Measurements from ENCODE around the gene SUPT4H1. TPM values are rescaled to one million over a fixed set of nuclear protein-coding genes. Genes with fewer than 3 reads are reported as not detected.

SUPT4H1 gene
- total RNA-seq, 1 donor from 2014 or later, result 95.7 TPM

DNA sequence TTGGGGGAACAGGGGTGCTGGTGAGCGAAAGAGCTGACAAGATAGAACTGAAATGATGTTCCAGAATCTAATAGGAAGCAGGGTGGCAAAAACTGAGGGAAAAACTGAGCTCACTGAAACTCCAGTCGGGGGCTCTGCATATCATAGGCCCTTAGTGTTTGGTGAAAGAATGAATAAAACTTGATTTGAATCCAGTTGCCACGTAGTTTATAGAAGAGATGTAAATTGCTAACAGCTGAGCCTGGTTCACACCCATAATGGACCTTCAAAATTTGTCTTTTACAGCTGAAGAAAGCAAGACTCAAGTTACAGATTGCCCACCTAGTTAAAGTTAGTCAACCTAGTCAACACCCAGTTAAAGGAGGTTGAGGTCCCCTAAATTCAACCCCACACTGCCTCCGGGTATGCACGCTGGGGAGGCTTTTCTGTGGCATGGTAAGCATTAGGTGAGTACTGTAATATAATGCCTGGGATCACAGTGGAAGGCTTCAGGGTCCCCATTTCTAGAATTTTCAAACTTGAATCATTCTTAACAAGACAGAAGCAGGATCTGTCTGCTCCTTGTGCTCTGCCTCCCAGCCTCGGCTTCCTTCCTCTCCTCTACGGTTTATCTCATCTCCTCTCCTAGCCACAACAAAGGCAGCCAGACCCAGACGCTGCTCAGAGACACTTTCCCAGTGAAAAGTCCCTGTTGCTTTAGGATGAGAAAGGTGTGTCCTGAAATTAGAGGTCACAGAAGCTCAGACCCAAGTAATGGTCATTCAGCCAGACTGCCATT lies 26.9 kb upstream of the SUPT4H1 start:
- peak overlapping the region; percentile 31 for H3K27ac Mint-ChIP-seq
- H3K27me3 Mint-ChIP-seq, result no peaks in the 10 kb centered on the region
- peaks cover 68% of the 10 kb centered on the region for H3K4me1 Mint-ChIP-seq (ENCODE audit: low read depth)
- H3K9me3 Mint-ChIP-seq (ENCODE audit: low read depth), result no peaks in the 10 kb centered on the region
- no peaks in the 10 kb centered on the region for H3K36me3 Mint-ChIP-seq (ENCODE audit: insufficient read depth)
- H3K4me3 Mint-ChIP-seq (ENCODE audit: low read depth), result no peak overlapping the region
- DNase-seq (ENCODE audit: low spot score, unreplicated experiment), result no peak
- TF ChIP-seq, protein P1, sequence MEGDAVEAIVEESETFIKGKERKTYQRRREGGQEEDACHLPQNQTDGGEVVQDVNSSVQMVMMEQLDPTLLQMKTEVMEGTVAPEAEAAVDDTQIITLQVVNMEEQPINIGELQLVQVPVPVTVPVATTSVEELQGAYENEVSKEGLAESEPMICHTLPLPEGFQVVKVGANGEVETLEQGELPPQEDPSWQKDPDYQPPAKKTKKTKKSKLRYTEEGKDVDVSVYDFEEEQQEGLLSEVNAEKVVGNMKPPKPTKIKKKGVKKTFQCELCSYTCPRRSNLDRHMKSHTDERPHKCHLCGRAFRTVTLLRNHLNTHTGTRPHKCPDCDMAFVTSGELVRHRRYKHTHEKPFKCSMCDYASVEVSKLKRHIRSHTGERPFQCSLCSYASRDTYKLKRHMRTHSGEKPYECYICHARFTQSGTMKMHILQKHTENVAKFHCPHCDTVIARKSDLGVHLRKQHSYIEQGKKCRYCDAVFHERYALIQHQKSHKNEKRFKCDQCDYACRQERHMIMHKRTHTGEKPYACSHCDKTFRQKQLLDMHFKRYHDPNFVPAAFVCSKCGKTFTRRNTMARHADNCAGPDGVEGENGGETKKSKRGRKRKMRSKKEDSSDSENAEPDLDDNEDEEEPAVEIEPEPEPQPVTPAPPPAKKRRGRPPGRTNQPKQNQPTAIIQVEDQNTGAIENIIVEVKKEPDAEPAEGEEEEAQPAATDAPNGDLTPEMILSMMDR (IDR thresholded peaks at IDR 0.05; ENCODE audit: unreplicated experiment), result no peak

DNA sequence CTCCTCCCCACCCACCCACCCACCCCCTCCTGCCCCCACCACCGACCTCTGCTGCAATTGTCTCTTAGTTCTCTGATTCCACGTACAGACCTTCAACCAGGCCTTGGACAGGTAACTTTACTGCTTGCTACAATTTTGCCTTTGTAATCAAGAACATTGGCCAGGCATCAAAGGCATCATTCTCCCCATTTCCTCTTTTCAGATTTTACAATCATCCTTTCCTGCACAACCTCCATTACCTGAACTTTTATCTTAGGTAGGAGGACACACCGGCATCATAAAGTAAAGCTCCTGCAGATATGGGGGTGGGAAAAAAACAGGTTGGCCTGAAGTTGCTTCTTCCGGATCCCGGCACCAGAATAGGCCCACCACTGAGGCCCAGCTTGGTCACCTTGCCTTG lies 25.7 kb upstream of the SUPT4H1 start:
- no peak for DNase-seq (ENCODE audit: low spot score, unreplicated experiment)
- no peaks in the 10 kb centered on the region for H3K9me3 Mint-ChIP-seq (ENCODE audit: low read depth)
- H3K27me3 Mint-ChIP-seq, result no peaks in the 10 kb centered on the region
- H3K4me3 Mint-ChIP-seq (ENCODE audit: low read depth), result no peak overlapping the region
- TF ChIP-seq, protein P1 (IDR thresholded peaks at IDR 0.05; ENCODE audit: unreplicated experiment), result no peak
- H3K36me3 Mint-ChIP-seq (ENCODE audit: insufficient read depth), result no peaks in the 10 kb centered on the region
- H3K4me1 Mint-ChIP-seq (ENCODE audit: low read depth), result peaks cover 59% of the 10 kb centered on the region
- H3K27ac Mint-ChIP-seq, result peak overlapping the region; percentile 74

DNA sequence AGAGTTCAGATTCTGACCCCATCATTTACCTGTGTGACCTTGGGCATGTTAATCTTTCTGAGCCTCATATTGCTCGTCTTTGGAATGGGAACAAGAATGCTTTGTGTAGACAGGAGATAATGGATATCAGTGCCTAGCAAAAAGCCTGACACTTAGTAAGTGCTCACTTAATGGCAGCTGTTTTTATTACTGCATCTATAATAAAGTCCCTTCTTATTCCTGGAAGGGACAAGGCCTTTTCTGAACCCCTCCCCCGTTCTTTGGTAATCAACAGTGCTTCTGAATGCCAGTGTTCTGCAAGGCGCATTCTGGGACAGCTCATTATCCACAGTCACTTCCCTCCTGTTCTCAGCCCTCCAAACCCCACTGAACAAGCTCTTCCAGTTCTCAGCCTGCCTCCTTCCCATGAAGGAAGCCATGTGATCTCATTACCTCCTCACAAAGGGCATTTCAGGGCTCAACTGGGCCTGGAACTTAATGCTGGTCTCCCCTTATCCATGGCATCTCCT lies 25.1 kb upstream of the SUPT4H1 start:
- no peaks in the 10 kb centered on the region for H3K9me3 Mint-ChIP-seq (ENCODE audit: low read depth)
- H3K4me3 Mint-ChIP-seq (ENCODE audit: low read depth), result no peak overlapping the region
- DNase-seq (ENCODE audit: low spot score, unreplicated experiment), result no peak
- peaks cover 54% of the 10 kb centered on the region for H3K4me1 Mint-ChIP-seq (ENCODE audit: low read depth)
- H3K27ac Mint-ChIP-seq, result peak overlapping the region; percentile 89
- no peaks in the 10 kb centered on the region for H3K36me3 Mint-ChIP-seq (ENCODE audit: insufficient read depth)
- no peaks in the 10 kb centered on the region for H3K27me3 Mint-ChIP-seq
- TF ChIP-seq, protein P1 (IDR thresholded peaks at IDR 0.05; ENCODE audit: unreplicated experiment), result no peak

DNA sequence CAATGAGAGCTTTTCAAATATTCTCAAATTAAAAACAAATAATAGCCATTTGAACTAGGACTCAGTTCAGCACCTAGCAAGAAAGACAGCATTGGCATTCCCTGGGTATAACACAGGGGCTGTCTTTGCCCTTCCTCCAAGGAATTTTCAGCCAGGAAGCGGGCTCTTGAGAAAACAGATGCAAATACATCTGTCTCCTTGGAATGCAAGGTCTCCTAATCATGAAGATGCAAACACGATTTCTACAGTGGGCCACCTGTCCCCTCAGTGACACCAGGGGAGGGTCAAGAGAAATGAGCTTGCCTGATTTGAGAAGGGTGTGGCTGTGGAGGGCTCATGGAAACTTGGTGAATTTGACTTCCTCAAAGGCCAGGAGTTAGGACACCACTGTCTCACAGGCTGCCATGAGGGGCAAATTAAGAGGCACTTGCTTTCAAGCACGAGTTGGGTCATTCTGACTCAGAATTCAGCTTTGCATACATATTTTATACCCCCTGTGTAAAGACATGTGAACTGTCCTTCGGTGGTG lies 24.5 kb upstream of the SUPT4H1 start:
- no peak for DNase-seq (ENCODE audit: low spot score, unreplicated experiment)
- TF ChIP-seq, protein P1 (IDR thresholded peaks at IDR 0.05; ENCODE audit: unreplicated experiment), result no peak
- Mint-ChIP-seq H3K9me3 (ENCODE audit: low read depth) (no peaks in the 10 kb centered on the region), H3K4me1 (ENCODE audit: low read depth) (peaks cover 49% of the 10 kb centered on the region), H3K36me3 (ENCODE audit: insufficient read depth) (no peaks in the 10 kb centered on the region), H3K27me3 (no peaks in the 10 kb centered on the region), H3K4me3 (ENCODE audit: low read depth) (no peak overlapping the region), H3K27ac (no peak overlapping the region)

DNA sequence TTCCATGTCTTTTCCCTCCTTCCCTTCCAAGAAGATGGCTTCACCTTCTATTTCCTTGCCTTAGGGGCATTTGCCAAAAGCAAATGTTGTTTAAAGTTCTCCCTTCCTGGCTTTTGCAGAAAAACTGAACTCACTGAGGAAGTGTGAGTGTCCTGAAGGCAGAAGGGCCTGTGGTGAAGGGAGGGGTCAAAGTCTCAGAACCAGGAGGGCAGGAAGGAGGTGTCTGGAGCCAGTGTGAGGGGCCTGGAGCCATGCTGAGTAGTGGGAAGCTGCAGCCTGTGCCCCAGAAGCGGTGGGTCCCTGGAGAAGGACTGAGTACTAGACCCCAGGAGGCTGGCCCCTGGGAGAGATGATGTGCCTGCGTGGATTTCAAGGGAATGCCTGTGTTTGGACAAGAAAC lies 23.8 kb upstream of the SUPT4H1 start:
- Mint-ChIP-seq H3K27me3 (no peaks in the 10 kb centered on the region), H3K9me3 (ENCODE audit: low read depth) (no peaks in the 10 kb centered on the region), H3K4me3 (ENCODE audit: low read depth) (no peak overlapping the region), H3K27ac (no peak overlapping the region), H3K36me3 (ENCODE audit: insufficient read depth) (no peaks in the 10 kb centered on the region), H3K4me1 (ENCODE audit: low read depth) (peaks cover 42% of the 10 kb centered on the region)
- TF ChIP-seq, protein P1 (IDR thresholded peaks at IDR 0.05; ENCODE audit: unreplicated experiment), result no peak
- no peak for DNase-seq (ENCODE audit: low spot score, unreplicated experiment)
